IMR-90 (cell line): ENCODE results near the gene ATP1A4. TPM values are rescaled to one million over a fixed set of nuclear protein-coding genes. Genes with fewer than 3 reads are reported as not detected.

Experiments used
- ATAC-seq: fragments of 200-7000 bp; cut with Tn5 transposase; 2 replicates; pipeline ENCODE4 v1.9.1; 2020; ENCODE audit warnings: low read depth, mild to moderate bottlenecking, moderate library complexity
- BruUV-seq: library from RNA; stranded (reverse); fragments of 400-500 nt; replicated peaks from 2 replicates; lab custom pipeline; 2021; lab: Mats Ljungman, UMichigan
- CTCF ChIA-PET: fragments of 300-600 bp; formaldehyde crosslinking; extraction: SDS; loops from one replicate; lab custom pipeline; 2021; ENCODE audit warnings: antibody characterized with exemption; lab: Yijun Ruan, JAX
- POLR2A ChIA-PET: fragments of 300-600 bp; sonication (Branson Sonifier 250); formaldehyde crosslinking; loops from one replicate; lab custom pipeline; 2022; ENCODE audit warnings: antibody characterized with exemption; ENCODE audit not compliant: unreplicated experiment; lab: Charles Lee
- DNase-seq: peaks from one replicate; pipeline ENCODE4 v3.0.0; 2013
- H2AFZ ChIP-seq: replicated peaks from 2 replicates; pipeline ENCODE3; 2013; ENCODE audit warnings: low read length, mild to moderate bottlenecking; ENCODE audit not compliant: poor library complexity
- H2AK5ac ChIP-seq: 2 replicates; pipeline ENCODE4 v1.6.1; 2013; ENCODE audit warnings: low read depth, low read length, inconsistent platforms
- H2AK9ac ChIP-seq: replicated peaks from 2 replicates; pipeline ENCODE3; 2013; ENCODE audit warnings: mild to moderate bottlenecking, low read depth, low read length, moderate library complexity; ENCODE audit not compliant: poor library complexity
- H2BK120ac ChIP-seq: 2 replicates; pipeline ENCODE4 v1.6.1; 2013; ENCODE audit warnings: low read depth, low read length, inconsistent platforms
- H2BK15ac ChIP-seq: 3 replicates; pipeline ENCODE4 v1.6.1; 2013; ENCODE audit warnings: low read depth, low read length, inconsistent platforms
- H2BK20ac ChIP-seq: 2 replicates; pipeline ENCODE4 v1.6.1; 2013; ENCODE audit warnings: low read depth, mild to moderate bottlenecking, inconsistent platforms, low read length, moderate library complexity
- H2BK5ac ChIP-seq: 2 replicates; pipeline ENCODE4 v1.6.1; 2013; ENCODE audit warnings: mild to moderate bottlenecking, low read depth, low read length, inconsistent platforms; ENCODE audit not compliant: poor library complexity, severe bottlenecking
- H3K14ac ChIP-seq: replicated peaks from 2 replicates; pipeline ENCODE4 v1.6.1; 2013; ENCODE audit warnings: low read depth, low read length, inconsistent platforms
- H3K18ac ChIP-seq: 2 replicates; pipeline ENCODE4 v1.6.1; 2013; ENCODE audit warnings: low read depth, low read length, control low read depth
- H3K23ac ChIP-seq: 2 replicates; pipeline ENCODE4 v1.6.1; 2013; ENCODE audit warnings: low read depth, low read length, inconsistent platforms
- H3K27ac ChIP-seq: 2 replicates; pipeline ENCODE4 v1.5.1; 2013; ENCODE audit warnings: mild to moderate bottlenecking, control low read depth, low read length; ENCODE audit not compliant: insufficient read depth
- H3K27me3 ChIP-seq: 2 replicates; pipeline ENCODE4 v1.6.1; 2013; ENCODE audit warnings: low read length; ENCODE audit not compliant: control insufficient read depth, insufficient read depth
- H3K36me3 ChIP-seq: 2 replicates; pipeline ENCODE4 v1.6.1; 2013; ENCODE audit warnings: low read length, mixed read lengths; ENCODE audit not compliant: control insufficient read depth, insufficient read depth
- H3K4ac ChIP-seq: 2 replicates; pipeline ENCODE4 v1.6.1; 2013; ENCODE audit warnings: low read depth, low read length, inconsistent platforms
- H3K4me1 ChIP-seq: 2 replicates; pipeline ENCODE4 v1.6.1; 2013; ENCODE audit warnings: low read length, mixed read lengths; ENCODE audit not compliant: control insufficient read depth, insufficient read depth
- H3K4me2 ChIP-seq: 2 replicates; pipeline ENCODE4 v1.6.1; 2013; ENCODE audit warnings: low read depth, mild to moderate bottlenecking, control low read depth, low read length, moderate library complexity
- H3K4me3 ChIP-seq: 2 replicates; pipeline ENCODE4 v1.5.1; 2013; ENCODE audit warnings: low read depth, mild to moderate bottlenecking, control low read depth, low read length, moderate library complexity; ENCODE audit not compliant: insufficient read depth
- H3K56ac ChIP-seq: 2 replicates; pipeline ENCODE4 v1.6.1; 2013; ENCODE audit warnings: low read length, inconsistent platforms; ENCODE audit not compliant: insufficient read depth; ENCODE audit errors: extremely low read depth
- H3K79me1 ChIP-seq, 2 experiments: 2 replicates each; pipeline ENCODE4 v1.6.1; 2013; ENCODE audit warnings: low read length in 2 of 2, inconsistent platforms in 1 of 2, low read depth in 1 of 2
- H3K9ac ChIP-seq: 2 replicates; pipeline ENCODE4 v1.6.1; 2013; ENCODE audit warnings: low read depth, low read length, control low read depth
- H3K9me1 ChIP-seq: 2 replicates; pipeline ENCODE4 v1.6.1; 2013; ENCODE audit warnings: low read length, inconsistent platforms; ENCODE audit not compliant: insufficient read depth
- H3K9me3 ChIP-seq: 2 replicates; pipeline ENCODE4 v1.6.1; 2013; ENCODE audit warnings: low read length; ENCODE audit not compliant: control insufficient read depth, insufficient read depth
- H4K20me1 ChIP-seq: 2 replicates; pipeline ENCODE4 v1.6.1; 2013; ENCODE audit warnings: low read length, inconsistent platforms; ENCODE audit not compliant: insufficient read depth
- H4K5ac ChIP-seq: 2 replicates; pipeline ENCODE4 v1.6.1; 2013; ENCODE audit warnings: mild to moderate bottlenecking, low read depth, low read length, control low read depth
- H4K8ac ChIP-seq, 2 experiments: 2 replicates each; pipeline ENCODE4 v1.6.1; 2013; ENCODE audit warnings: low read depth in 2 of 2, low read length in 2 of 2, control low read depth in 1 of 2, inconsistent platforms in 1 of 2
- H4K91ac ChIP-seq: 2 replicates; pipeline ENCODE4 v1.6.1; 2013; ENCODE audit warnings: low read depth, low read length, inconsistent platforms; ENCODE audit not compliant: insufficient read depth
- CEBPB ChIP-seq: IDR thresholded peaks from 2 replicates; pipeline ENCODE4 v1.6.1; 2012; ENCODE audit warnings: low read depth, low read length, improper control_type of control experiment
- MAZ ChIP-seq: IDR thresholded peaks from 2 replicates; pipeline ENCODE4 v1.6.1; 2012; ENCODE audit warnings: low read depth, mild to moderate bottlenecking, low read length, improper control_type of control experiment, moderate library complexity, borderline replicate concordance
- NFE2L2 ChIP-seq: fragments of 150-350 bp; IDR thresholded peaks from 2 replicates; pipeline ENCODE4 v1.6.1; 2016; ENCODE audit warnings: low read depth, mild to moderate bottlenecking, low read length
- USF2 ChIP-seq: fragments of 150-350 bp; IDR thresholded peaks from 2 replicates; pipeline ENCODE4 v1.6.1; 2017; ENCODE audit warnings: mild to moderate bottlenecking, antibody characterized with exemption, low read length, low read depth
- WGBS, 2 experiments: methylation state at CpG; one replicate each; pipeline versions ENCODE4 v1.1.5 to v1.1.7; 2013; ENCODE audit warnings: missing lambda C conversion rate in 2 of 2; ENCODE audit not compliant: insufficient read length in 1 of 2; ENCODE audit errors: extremely low coverage in 2 of 2; 5-methylcytosine and 5-hydroxymethylcytosine counted together
- dilution Hi-C: fragments of 300-500 bp; cut with HindIII; formaldehyde crosslinking; loops from one replicate; pipeline ENCODE4 v1.14.3; 2018; ENCODE audit warnings: low sequenced_read_pairs; ENCODE audit not compliant: unreplicated experiment
- in situ Hi-C: fragments of 300-500 bp; cut with MboI; formaldehyde crosslinking; loops from 3 replicates; pipeline ENCODE4 v1.14.3; 2019; ENCODE audit warnings: low sequenced_read_pairs, inconsistent platforms, mixed read lengths
- intact Hi-C: fragments of 100-400 bp; cut with micrococcal nuclease; formaldehyde crosslinking; loops from 2 replicates; pipeline ENCODE4 v1.10.0; 2022
- polyA plus RNA-seq, 3 experiments: library from polyadenylated mRNA; depleted of rRNA; stranded (reverse); fragments of >200 nt; gene quantifications; 2 replicates each; pipeline ENCODE4 v1.2.3, GENCODE V29; 2012; ENCODE audit warnings: low replicate concordance in 1 of 3
- total RNA-seq: library from RNA; depleted of rRNA; stranded (reverse); fragments of >200 nt; gene quantifications from 2 replicates; pipeline ENCODE4 v1.2.3, GENCODE V29; 2012

The ATP1A4 gene
- total and polyA plus RNA-seq, 2 of the 4 experiments (the other 2 are of a cell fraction), result not detected

GRCh38 chr1:160167580-160167979 lies 16.2 kb downstream of the ATP1A4 start:
- no peak overlapping the region for H2BK5ac ChIP-seq
- 88% methylated on average over 2 of the region's 6 CpGs; no CpG with 5 or more reads in 1 of the 2 experiments for WGBS, 2 experiments
- no peak overlapping the region for H2BK15ac ChIP-seq
- H4K5ac ChIP-seq, result no peak overlapping the region
- no peaks in the 10 kb centered on the region for H3K9me3 ChIP-seq
- ChIA-PET POLR2A (no interaction called here), CTCF (no interaction called here)
- ATAC-seq (no peak), DNase-seq (peak; percentile 11)
- H2BK120ac ChIP-seq, result no peak overlapping the region
- H2AK9ac ChIP-seq, result no peak overlapping the region
- in situ Hi-C loops (no loop called here), dilution Hi-C loops (no loop called here), intact Hi-C loops (no loop called here)
- no peak overlapping the region for H3K9ac ChIP-seq
- no peak overlapping the region for H3K4me2 ChIP-seq
- no peak for TF ChIP-seq CEBPB
- no peak for TF ChIP-seq NFE2L2
- no peak for TF ChIP-seq USF2
- TF ChIP-seq MAZ, result no peak
- no peaks in the 10 kb centered on the region for H3K9me1 ChIP-seq
- H3K56ac ChIP-seq, result no peak overlapping the region
- no peaks in the 10 kb centered on the region for H4K20me1 ChIP-seq
- H3K36me3 ChIP-seq, result no peaks in the 10 kb centered on the region
- H3K4ac ChIP-seq, result no peak overlapping the region
- no peak overlapping the region for H3K27ac ChIP-seq
- H3K4me3 ChIP-seq, result no peak overlapping the region
- peaks cover 33% of the 10 kb centered on the region for H3K27me3 ChIP-seq
- no peak overlapping the region for H3K23ac ChIP-seq
- H3K4me1 ChIP-seq, result 0 out of 2 replicates have a peak, but pooled peaks cover 2% of the 10 kb centered on the region
- no peak overlapping the region for H2AFZ ChIP-seq
- no peak overlapping the region for H4K8ac ChIP-seq
- H4K91ac ChIP-seq, result no peak overlapping the region
- no peak overlapping the region for H3K18ac ChIP-seq
- no peak overlapping the region for H2BK20ac ChIP-seq
- BruUV-seq, result no TSS peak
- H3K79me1 ChIP-seq, result no peaks in the 10 kb centered on the region
- H3K14ac ChIP-seq, result no peak overlapping the region
- no peak overlapping the region for H2AK5ac ChIP-seq
